ENCODE data around the gene LEP.

GRCh38 chr7:128303643-128304042, 62.6 kb downstream of the LEP start:
- no peak for TF ChIP-seq CTCF (IDR thresholded peaks at IDR 0.05)
- TF ChIP-seq EZH2 (IDR thresholded peaks at IDR 0.05): no peak

Data from neural progenitor cell (in vitro differentiated cells).